Osteoblast (primary cell): ENCODE measurements around the gene GRIN1. TPM values are rescaled to one million over a fixed set of nuclear protein-coding genes. Genes with fewer than 3 reads are reported as not detected.

Experiments used
- DNase-seq: peaks from one replicate; pipeline ENCODE4 v3.0.0; 2011; ENCODE audit warnings: low spot score, mixed read lengths; ENCODE audit not compliant: insufficient read length; ENCODE audit errors: missing footprints
- H2AFZ ChIP-seq: 2 replicates; pipeline ENCODE4 v1.6.0; 2011; ENCODE audit warnings: mild to moderate bottlenecking, low read length
- H3K27ac ChIP-seq: 2 replicates; pipeline ENCODE4 v1.5.1; 2011; ENCODE audit warnings: mild to moderate bottlenecking, low read depth, low read length, moderate library complexity
- H3K27me3 ChIP-seq: 2 replicates; pipeline ENCODE4 v1.6.0; 2012; ENCODE audit warnings: mild to moderate bottlenecking, control low read depth, inconsistent platforms, low read length, moderate library complexity; ENCODE audit not compliant: insufficient read depth
- H3K36me3 ChIP-seq: 2 replicates; pipeline ENCODE4 v1.5.1; 2011; ENCODE audit warnings: mild to moderate bottlenecking, low read length, control low read depth, moderate library complexity; ENCODE audit not compliant: insufficient read depth
- H3K4me1 ChIP-seq: 2 replicates; pipeline ENCODE4 v1.5.1; 2011; ENCODE audit warnings: mild to moderate bottlenecking, low read length, control low read depth, moderate library complexity; ENCODE audit not compliant: insufficient read depth
- H3K4me2 ChIP-seq: 2 replicates; pipeline ENCODE4 v1.6.0; 2011; ENCODE audit warnings: mild to moderate bottlenecking, low read length; ENCODE audit not compliant: insufficient read depth
- H3K4me3 ChIP-seq: fragments of 200-600 bp; sonication (generic); 3 replicates; pipeline ENCODE4 v1.5.1; 2012; ENCODE audit warnings: mild to moderate bottlenecking, low read length, inconsistent platforms; ENCODE audit not compliant: insufficient read depth
- H3K79me2 ChIP-seq: 2 replicates; pipeline ENCODE4 v1.6.0; 2012; ENCODE audit warnings: mild to moderate bottlenecking, low read length, control low read depth, inconsistent platforms; ENCODE audit not compliant: insufficient read depth
- H3K9me3 ChIP-seq: 2 replicates; pipeline ENCODE4 v1.5.1; 2011; ENCODE audit warnings: low read depth, low read length, control low read depth
- H4K20me1 ChIP-seq: 2 replicates; pipeline ENCODE4 v1.6.0; 2012; ENCODE audit warnings: mild to moderate bottlenecking, low read length, control low read depth; ENCODE audit not compliant: insufficient read depth
- CTCF ChIP-seq: IDR thresholded peaks from 2 replicates; pipeline ENCODE4 v1.5.1; 2011; ENCODE audit warnings: mild to moderate bottlenecking, low read depth, low read length, moderate library complexity; ENCODE audit errors: extremely low read depth
- total RNA-seq: library from RNA; depleted of rRNA; stranded (reverse); fragments of >200 nt; gene quantifications from 2 replicates; pipeline ENCODE4 v1.2.3, GENCODE V29; 2012

GRIN1 gene
- total RNA-seq, 1 donor = not detected

GRCh38 chr9:137107312-137107921 is 31.5 kb upstream of the GRIN1 start:
- TF ChIP-seq CTCF = no peak
- no peak overlapping the region for H2AFZ ChIP-seq
- H3K36me3 ChIP-seq = peaks cover 36% of the 10 kb centered on the region
- no peaks in the 10 kb centered on the region for H3K9me3 ChIP-seq
- peaks cover 8% of the 10 kb centered on the region for H4K20me1 ChIP-seq
- H3K4me2 ChIP-seq = no peak overlapping the region
- no peaks in the 10 kb centered on the region for H3K79me2 ChIP-seq
- no peak overlapping the region for H3K4me3 ChIP-seq
- no peak overlapping the region for H3K27ac ChIP-seq
- H3K4me1 ChIP-seq = no peaks in the 10 kb centered on the region
- H3K27me3 ChIP-seq = no peaks in the 10 kb centered on the region
- DNase-seq = peak; percentile 79

GRCh38 chr9:137107982-137108381 is 31.0 kb upstream of the GRIN1 start:
- TF ChIP-seq CTCF = no peak
- Histone ChIP-seq H3K4me2 (no peak overlapping the region), H3K4me3 (no peak overlapping the region), H3K27me3 (no peaks in the 10 kb centered on the region), H3K79me2 (no peaks in the 10 kb centered on the region), H3K4me1 (no peaks in the 10 kb centered on the region), H3K36me3 (peaks cover 31% of the 10 kb centered on the region), H4K20me1 (peaks cover 8% of the 10 kb centered on the region), H2AFZ (no peak overlapping the region), H3K27ac (no peak overlapping the region), H3K9me3 (no peaks in the 10 kb centered on the region)
- no peak for DNase-seq

- Histone ChIP-seq H4K20me1 (peaks cover 8% of the 10 kb centered on the region), H3K27me3 (no peaks in the 10 kb centered on the region), H3K9me3 (no peaks in the 10 kb centered on the region), H3K4me3 (no peak overlapping the region), H3K27ac (no peak overlapping the region), H3K4me2 (no peak overlapping the region), H3K36me3 (peaks cover 26% of the 10 kb centered on the region), H3K79me2 (peaks cover 5% of the 10 kb centered on the region), H3K4me1 (no peaks in the 10 kb centered on the region), H2AFZ (no peak overlapping the region)
- DNase-seq = peak; percentile 91
- TF ChIP-seq CTCF = no peak
Measured at GRCh38 chr9:137108608-137109249, 30.2 kb upstream of the GRIN1 start.

GRCh38 chr9:137109250-137110146 is 29.5 kb upstream of the GRIN1 start:
- H3K79me2 ChIP-seq = peaks cover 5% of the 10 kb centered on the region
- no peak overlapping the region for H2AFZ ChIP-seq
- TF ChIP-seq CTCF = no peak
- H3K27me3 ChIP-seq = no peaks in the 10 kb centered on the region
- H3K36me3 ChIP-seq = peaks cover 20% of the 10 kb centered on the region
- no peak overlapping the region for H3K4me3 ChIP-seq
- peak; percentile 91 for DNase-seq
- no peak overlapping the region for H3K27ac ChIP-seq
- H3K4me2 ChIP-seq = no peak overlapping the region
- H4K20me1 ChIP-seq = peaks cover 5% of the 10 kb centered on the region
- H3K4me1 ChIP-seq = no peaks in the 10 kb centered on the region
- H3K9me3 ChIP-seq = no peaks in the 10 kb centered on the region
